ENCODE measurements around the gene RPLP2.

Gene RPLP2

DNA sequence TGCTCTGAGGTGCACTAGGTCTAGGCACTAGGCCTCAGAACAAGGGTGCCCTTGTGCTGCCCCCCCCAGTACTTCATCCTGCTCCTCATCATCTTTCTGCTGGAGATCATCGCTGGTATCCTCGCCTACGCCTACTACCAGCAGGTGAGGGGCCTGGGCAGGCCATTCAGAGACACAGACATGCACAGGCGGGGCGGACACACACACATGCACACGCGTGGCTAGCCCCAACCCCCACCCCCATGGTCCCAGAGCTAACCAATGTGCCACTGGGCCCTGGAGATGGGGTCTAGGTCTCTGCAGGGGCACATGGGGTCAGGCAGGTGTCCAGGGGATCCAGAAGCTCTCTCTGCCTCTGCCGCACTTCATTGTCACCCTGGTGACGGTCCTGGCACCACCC is 26.9 kb downstream of the RPLP2 start:
- DNase-seq, result no peak

DNA sequence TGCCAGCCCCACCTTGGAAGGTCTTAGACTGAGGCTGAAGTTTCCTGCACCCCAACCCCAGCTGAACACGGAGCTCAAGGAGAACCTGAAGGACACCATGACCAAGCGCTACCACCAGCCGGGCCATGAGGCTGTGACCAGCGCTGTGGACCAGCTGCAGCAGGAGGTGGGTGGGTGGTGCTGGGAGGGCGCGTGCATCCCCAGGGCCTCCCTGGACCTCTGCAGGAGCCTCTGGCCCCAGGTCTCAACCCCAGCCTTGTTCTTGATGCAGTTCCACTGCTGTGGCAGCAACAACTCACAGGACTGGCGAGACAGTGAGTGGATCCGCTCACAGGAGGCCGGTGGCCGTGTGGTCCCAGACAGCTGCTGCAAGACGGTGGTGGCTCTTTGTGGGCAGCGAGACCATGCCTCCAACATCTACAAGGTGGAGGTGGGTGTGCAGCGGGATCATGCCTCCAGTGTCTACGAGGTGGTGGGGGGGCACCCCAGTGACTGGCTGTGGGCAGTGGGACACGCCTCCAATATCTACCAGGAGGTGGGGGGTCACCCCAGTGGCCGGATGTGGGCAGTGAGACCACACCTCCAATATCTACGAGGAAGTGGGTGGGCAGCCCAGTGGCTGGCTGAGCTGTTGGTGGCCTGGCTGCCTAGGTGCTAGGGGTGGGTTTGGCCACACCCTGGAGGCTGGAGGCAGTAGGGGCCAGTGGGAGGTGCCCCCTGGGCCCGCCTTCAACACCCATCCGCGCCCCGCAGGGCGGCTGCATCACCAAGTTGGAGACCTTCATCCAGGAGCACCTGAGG is 27.6 kb downstream of the RPLP2 start:
- no peak for DNase-seq

DNA sequence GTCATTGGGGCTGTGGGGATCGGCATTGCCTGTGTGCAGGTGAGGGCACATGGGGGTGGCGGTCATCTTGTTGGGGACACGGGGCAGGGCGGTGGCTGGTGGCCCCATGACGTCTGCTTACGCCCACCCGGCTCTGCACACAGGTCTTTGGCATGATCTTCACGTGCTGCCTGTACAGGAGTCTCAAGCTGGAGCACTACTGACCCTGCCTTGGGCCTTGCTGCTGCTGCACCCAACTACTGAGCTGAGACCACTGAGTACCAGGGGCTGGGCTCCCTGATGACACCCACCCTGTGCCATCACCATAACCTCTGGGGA is 28.2 kb downstream of the RPLP2 start:
- DNase-seq, result no peak

DNA sequence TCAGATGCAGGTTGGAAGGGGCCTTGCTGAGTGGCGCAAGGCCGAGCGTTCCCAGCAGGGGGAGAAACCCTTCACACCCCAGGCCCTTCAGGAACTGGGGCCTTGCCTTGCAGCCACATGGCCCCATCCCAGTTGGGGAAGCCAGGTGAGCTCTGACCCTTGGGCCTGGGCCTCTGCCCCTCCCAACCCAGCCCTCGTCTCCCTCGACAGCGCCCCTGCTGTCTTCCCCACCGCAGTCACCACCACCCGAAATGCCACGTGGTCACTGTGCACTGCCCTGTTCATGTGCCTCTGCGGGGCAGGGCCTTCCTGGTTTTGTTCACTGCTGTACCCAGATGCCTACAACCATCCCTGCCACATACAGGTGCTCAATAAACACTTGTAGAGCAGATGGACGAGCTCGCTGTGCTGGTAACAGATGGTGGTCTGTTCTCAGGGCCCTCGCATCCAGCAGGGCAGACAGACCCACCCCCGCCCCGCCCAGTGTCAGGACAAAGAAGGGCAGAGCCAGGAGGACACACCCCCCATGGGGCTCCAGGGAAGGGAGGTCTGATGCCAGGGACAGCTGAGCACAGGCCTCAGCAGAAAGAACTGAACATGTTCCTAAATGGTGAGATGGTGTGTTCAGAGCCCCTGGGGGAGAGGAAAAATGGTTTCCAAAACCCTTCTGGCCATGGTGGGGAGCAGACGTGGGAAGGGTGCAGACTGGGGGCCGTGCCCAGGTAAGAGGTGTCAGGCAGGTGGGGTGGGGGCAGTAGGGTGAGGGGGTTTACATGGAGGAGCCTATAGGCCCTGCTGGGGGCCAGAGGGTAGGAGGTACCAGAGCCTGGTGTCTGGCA is 28.9 kb downstream of the RPLP2 start:
- no peak for DNase-seq

DNA sequence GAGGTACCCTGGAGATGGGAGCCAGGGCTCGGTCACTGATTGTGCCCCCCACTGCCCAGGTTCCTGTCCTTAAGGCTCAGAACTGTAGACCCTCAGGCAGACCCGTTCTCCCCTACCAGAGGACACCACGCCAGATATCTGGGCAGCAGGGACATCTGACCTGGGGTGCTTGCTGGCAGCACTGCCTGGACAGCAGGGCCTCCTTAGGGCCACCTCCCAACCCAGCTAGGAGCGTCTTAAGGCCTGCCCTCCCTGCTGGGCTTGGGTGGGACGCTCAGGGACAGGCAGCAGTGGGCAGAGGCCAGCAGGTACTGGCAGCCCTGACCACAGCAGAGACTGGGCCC is 29.5 kb downstream of the RPLP2 start:
- DNase-seq, result no peak

DNA sequence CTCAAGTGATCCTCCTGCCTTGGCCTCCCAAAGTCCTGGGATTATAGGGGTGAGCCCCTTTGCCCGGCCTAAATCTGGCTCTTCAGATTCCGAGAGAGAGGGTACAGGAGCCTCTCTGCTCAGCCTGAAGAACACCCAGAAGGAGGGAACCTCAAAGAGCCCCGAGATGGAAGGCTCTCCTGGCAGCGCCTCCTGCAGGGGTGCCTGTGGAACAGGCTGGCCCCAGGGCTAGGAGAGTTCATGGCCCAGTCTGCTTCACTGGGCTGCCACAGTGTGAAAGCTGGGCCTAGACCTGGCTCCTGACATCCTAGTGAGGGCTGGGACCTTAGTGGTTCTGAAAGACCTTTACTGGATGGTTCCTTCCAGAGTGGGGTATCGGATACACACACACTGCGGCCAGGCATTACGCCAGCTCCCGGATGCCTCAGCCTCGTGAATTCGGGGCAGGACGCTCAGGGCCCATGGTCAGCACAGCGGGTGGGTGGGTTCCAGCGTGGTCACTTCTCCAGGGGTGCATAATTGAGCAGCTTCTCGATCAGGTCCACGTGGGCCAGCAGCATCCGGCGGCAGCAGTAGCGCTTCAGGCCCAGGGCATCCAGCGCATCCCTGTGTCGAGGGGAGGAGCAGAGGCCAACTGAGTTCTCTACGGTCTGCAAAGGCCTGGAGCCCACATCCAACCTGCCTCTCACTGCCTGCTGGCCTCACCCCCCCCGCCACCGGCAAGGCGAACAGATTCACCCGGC is 30.3 kb downstream of the RPLP2 start:
- DNase-seq, result no peak

DNA sequence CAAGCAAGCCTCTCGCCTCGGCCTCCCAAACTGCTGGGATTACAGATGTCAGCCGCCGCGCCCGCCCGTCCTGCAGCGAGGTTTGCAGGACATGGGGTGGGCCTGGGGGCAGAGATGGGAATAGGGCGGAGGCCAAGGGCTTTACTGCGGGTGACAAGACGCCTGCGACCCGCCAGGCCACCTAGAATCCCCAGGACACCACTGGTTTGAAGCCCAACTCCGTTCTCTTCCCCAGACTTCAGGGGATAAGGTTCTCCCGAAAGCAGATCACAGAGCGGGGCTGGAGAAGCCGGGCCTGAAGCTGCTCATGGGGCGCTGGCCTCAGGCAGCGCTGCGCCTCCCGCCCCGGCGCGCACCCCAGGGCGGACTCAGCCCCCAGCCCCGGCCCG is 32.2 kb downstream of the RPLP2 start:
- DNase-seq, result no peak

DNA sequence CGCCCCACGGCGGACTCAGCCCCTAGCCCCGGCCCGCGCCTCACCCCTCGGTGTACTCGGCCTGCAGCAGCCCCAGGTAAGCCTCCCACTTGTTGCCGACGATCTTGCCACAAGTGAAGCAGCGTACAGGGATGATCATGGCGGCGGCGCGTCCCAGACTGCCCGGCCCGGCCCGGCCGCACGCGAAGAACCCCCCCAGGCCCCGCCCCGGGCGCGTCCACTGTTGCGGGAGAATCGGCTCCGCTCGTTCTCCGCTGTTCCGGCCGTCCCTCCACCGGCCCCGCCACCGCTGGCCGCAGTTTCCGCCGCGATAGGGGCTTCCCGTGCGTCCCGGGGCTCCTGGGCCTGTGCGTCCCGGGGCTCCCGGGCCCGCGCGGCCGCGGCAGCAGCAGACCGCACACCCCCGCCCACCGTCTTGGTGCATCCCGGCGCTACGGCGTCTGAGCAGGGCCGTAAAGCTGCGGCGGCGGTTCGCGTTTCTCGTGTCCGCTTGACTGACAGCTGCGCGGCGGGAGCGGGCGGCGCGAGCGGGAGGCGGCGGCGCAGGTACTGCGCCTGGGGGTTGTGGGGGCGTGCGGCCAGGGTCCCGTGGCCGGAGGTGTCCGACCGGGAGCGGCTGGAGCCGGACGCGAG is 32.7 kb downstream of the RPLP2 start, which contains the start of the genes POLR2L and TSPAN4:
Gene POLR2L (minus strand): TSS at position 160 of the 633 bp plus-strand sequence. CDS start 21 bp downstream, at position 139.
Gene TSPAN4 (plus strand): TSS at position 483 of the 633 bp plus-strand sequence. CDS start 7,453 bp downstream, outside the sequence.
- peak; percentile 71 to 95 (median 84) for DNase-seq

DNA sequence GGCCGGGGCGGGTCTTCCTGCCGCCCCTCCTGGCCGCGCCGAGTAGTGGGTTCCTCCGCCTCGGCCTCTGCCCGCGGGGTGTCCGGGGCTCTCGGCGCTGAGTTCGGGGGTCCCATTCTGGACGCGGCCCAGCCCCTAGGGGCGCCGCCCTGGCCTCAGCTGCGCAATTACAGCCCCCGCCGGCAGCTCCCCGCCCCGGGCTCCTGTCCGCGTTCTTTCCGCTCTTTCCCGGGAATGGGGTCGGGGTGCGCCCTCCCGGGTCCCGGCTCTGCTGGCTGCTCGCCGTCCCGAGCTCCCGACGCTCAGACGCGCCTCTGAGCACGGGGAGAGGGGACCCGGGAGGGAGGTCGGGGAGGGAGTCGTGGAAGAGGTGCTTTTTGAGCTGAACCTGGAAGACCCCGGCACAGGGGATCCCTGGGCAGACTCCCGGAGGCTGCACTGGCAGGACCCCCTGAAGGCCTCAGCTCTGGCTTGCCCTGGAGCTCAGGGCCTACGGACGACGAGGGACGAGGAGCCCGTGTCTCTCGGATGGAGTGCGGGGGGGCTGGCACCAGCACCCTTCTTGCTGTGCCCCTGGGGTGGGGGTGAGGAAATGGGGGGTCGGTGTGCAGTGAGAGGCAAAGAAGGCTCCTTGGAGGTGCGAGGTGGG is 33.4 kb downstream of the RPLP2 start:
- peak in 2 of 14 donors; percentile 25 to 54 for DNase-seq

DNA sequence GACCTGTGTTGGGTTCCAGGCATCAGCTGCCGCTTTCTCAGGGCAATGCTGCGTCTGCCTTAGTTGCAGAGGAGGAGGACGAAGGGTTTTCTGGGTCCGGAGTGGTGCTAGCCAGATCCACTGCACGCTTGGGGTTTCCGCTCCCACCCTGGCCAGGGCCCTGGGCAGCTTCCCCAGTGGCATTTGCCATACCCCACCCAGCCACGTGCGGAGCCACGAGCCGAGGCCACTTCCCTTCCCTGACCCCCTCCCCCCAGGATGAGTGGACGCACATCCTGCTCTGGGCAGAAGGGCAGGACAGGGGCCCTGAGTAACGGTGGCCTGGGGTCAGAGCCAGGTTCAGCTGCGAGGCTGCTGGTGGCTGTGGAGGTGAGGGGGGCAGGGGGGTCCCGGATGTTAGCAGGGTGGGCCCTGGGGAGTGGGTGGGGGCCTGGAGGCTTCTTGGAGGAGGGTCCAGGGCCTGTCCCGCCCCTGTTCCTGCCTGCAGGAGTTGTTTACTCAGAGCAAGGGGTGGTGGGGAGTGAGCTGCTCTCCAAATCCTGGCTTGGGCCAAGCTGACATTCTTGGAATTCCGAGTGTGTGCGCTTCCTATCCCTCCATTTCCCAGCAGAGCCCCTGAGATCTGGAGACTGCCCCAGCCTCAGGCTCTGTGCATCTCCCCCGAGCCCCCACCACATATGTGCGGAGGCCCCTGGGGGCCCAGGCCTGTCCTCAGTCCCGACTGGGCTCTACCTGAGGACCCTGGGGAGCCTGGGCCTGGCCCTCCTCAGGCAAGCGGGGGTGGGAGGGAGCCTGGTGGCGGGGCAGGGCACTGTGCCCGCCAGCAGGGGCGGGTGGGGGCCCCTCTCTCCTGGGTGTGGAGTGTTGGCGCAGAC is 34.3 kb downstream of the RPLP2 start:
- DNase-seq, result peak in 4 of 14 donors; percentile 31 to 63 (median 41)

DNA sequence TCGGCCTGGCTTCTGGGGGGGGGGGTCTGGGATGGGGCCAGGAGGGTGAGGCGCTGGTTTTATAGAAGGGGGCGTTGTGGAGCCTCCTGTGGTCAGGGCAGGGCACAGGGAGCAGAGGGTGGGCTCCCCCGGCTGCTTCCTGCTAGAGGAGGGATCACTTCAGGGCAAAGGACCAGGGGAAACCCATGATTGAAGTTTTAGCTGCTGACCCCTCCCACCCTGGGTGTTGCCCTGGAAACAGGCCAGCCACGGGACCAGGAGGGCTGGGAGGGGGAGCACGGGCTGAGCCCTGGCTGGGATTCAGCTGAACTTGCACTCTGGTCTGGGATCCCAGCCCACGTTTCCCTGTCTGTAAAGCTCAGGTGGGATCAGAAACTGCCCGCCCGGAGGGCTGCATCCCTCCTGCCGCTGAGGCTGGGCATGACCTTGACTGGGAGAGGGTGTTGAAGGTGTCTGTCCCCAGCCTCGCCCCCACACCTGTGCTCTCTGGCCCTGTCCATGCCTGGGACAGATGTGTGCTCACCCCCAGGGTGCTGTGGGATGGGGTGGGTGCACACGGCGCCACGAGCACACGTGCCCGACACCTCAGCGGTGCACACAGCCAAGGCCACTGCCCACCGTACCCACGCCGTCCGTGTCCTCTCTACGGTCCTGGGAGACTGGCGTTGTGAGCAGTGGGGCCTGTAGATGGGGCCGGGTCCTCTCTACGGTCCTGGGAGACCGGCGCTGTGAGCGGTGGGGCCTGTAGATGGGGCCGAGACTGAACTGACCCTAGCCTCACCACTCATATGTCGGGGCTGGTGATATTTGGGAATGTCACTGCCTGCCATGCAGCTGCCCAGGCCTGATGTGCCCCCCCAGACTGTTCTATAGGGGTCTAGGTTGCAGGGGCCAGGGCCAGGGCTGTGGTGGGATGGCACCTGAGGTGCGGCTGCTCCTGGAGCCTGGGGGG is 35.2 kb downstream of the RPLP2 start:
- peak in 7 of 14 donors; percentile 31 to 54 (median 36) for DNase-seq

DNA sequence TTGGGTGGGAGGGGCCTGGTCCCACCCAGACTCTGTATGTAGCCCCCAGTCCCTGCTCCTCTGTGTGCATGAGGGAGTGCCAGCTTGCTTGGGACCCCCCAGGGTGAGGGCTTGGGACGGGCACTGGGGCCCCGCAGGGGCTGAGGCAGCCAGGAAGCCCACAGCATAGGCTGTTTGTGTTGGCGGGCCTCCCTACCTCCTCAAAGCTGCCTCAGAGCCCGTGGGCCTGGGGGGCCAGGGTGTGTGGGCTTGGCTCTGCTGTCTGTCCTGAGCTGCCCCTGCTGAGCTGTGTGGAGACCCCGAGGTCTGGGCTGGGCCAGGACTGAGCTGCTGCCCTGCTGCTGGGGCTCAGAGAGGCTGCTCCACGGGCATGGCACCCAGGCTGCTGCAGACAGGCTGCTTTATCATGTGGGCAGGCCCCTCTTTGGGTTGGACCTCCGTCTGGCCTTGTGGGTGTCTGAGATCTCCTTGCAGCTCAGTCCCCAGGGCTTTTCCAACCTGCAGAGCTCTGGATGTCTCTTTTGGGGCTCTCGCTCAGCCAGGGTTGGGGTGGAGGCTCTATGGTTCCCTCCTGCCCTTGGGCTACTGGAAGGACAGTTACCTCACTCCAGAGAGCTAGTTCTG is 36.2 kb downstream of the RPLP2 start:
- DNase-seq, result no peak

DNA sequence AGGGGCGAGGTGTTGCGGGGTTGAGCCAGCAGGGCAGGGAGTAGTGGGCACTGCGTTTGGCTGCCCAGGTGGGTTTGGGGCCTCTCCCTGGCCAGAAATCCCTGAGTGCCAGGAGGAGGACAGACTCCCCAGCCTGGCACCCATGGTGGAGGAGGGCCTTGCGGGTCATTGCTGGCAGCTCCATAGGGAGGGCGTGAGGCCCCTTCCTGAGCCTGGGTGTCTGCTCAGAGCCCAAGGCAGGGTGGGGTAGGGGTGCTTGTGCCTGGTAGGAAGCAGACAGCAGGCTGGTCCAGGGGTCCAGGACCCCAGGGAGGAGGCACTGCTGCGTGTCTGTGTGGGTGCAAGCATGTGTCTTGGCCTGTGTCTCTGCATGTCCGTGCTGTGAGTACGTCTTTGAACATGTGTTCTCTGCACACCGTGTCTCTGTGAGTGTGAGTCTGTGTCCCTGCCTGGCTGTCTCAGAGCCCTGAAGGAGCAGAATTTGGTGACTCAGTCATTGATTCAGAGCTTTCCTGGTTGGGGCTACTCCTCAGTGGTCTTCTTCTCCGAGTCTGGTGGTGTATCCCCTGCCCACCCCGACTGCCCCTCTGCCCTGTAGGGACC is 36.8 kb downstream of the RPLP2 start:
- no peak for DNase-seq

DNA sequence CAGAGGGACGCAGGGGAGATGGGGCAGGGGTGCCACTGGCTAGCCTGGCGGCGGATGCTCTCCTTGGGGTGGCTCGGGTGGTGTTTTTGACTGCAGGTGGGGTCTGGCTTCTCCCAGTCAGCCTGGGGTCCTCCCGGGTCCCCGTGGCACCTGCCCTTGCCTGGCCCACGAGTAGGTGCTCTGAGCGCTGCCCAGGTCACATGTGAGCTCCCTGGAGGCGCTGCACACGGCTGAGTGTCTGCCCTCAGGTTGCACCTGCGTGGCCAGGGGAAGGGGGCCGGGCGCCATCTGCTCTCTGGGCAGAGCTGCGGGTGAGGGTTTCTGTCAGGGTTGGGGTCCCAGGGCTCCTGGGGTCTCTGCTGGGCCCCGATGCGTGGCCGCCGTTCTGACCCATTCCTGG is 38.1 kb downstream of the RPLP2 start:
- DNase-seq, result no peak

DNA sequence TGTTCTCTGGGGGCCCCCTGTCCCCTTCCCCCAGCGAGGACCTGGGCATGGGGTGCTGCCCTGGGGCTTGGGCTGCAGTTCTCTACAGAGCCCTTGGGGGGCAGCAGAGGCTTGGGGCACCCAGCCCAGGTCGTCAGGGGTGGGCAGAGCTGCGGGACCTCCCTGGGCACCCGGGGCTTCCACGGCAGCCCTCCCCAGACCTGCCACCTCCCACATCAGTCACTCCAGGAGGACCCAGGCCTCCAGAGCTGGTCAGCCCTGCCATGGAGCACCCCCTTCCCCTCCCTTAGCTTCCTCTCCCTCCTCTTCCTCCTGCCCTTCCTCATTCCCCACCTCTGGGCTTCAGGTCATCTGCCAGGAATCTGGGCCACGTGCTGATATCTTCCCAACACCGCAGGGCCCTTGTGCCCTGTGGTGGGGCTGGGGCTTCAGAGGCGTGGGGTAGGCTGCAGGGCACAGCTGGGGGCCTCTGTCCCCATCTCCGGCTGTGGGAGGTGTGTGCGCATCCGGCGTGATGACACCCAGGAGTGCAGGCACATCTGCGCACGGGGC is 38.7 kb downstream of the RPLP2 start:
- DNase-seq, result peak in 3 of 14 donors; percentile 26 to 45 (median 39)

DNA sequence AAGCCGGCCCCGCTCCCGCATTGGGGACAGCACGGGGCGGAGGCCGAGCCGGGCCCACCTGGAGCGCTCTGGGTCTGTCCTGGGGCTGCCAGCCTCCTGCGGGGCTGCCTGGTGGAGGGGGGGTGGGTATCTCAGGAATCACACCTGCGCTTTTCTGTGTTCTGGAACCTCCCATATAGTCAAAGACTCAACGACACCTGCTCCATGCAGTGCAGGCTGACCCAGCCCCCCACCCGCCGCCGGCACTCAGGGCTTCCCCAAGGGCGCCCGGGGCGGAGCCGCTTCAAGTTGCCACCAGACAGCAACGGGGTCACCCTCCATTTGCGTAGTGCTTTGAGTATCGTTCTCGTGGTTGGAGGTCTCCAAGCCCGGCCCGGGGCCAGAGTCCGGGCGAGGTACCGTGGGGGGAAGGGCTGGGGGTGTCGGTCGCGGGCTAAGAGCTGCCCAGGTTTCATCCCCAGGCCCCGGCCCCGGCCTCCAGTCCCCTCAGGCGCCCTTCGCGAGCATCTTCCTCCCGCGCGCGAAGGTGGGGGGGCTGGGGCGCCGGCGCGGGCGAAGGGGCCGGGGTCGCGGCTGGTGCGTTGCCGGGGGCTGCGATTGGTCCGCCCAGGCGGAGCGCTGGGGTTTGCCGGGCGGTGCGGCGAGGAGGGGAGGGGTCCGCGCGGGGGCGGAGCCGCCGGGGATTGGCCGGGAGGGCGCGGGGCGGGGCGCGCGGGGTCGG is 39.5 kb downstream of the RPLP2 start:
- DNase-seq, result peak in 1 of 14 donors; percentile 34

DNA sequence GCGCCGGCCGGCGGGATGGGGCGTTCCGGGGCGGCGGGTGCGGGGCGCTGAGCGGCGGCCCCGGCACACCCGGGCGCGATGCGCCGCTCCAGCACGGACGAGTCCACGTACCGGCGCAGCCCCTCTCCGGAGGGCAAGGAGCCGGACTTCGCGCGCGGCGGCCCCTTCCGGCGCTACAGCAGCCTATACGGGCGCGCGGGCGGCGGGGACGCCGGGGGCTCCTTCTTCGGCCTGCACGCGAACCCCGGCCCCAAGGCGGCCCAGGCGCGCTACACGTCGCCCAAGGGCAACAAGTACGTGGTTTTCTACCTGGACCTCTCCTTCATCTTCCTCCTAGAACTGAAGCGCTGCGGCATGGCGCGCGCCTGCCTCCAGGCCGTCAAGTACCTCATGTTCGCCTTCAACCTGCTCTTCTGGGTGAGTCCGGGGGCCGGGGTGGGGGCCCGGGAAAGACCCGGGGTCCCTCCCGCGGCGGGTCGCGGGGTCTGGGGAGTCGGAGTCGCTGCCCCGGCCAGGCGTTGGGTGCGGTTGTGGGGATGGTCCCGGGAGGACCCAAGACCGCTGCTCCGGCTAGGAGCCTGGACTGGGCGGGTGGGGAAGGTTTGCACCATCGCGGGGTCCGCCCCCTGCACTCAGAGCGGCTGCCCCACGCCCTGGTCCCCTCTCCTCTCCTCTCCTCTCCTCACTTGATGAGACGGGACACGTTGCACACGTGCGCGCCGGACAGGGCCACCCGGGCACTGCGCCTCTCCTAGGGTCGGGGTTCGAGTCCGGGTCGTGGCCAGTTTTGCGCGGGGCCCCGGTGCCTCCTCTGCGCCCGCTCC is 40.4 kb downstream of the RPLP2 start:
- no peak for DNase-seq
